NCI-H2107 (cell line): ENCODE data around the gene COQ9.

ENCODE experiments used
- DNase-seq: peaks from one replicate; lab custom pipeline; 2025; lab: John Stamatoyannopoulos, UW

The COQ9 gene

GRCh38 chr16:57473176-57473840 is 26.0 kb downstream of the COQ9 start:
- no peak for DNase-seq

- no peak for DNase-seq
Observed at GRCh38 chr16:57473906-57474305, 26.6 kb downstream of the COQ9 start.

GRCh38 chr16:57474671-57475661 is 27.7 kb downstream of the COQ9 start:
- no peak for DNase-seq

- DNase-seq, result peak; percentile 33
Observed at GRCh38 chr16:57475711-57476339, 28.5 kb downstream of the COQ9 start.

GRCh38 chr16:57476546-57477410 is 29.5 kb downstream of the COQ9 start:
- DNase-seq, result no peak

GRCh38 chr16:57477531-57478202 is 30.4 kb downstream of the COQ9 start:
- peak; percentile 48 for DNase-seq

GRCh38 chr16:57478396-57479204 is 31.3 kb downstream of the COQ9 start:
- no peak for DNase-seq

GRCh38 chr16:57479205-57479975 is 32.1 kb downstream of the COQ9 start:
- DNase-seq, result no peak

GRCh38 chr16:57479976-57480753 is 32.9 kb downstream of the COQ9 start:
- no peak for DNase-seq

GRCh38 chr16:57480754-57481230 is 33.5 kb downstream of the COQ9 start:
- no peak for DNase-seq

- no peak for DNase-seq
Observed at GRCh38 chr16:57481421-57481820, 34.1 kb downstream of the COQ9 start.

- no peak for DNase-seq
Observed at GRCh38 chr16:57482845-57483545, 35.7 kb downstream of the COQ9 start.

- DNase-seq, result no peak
Observed at GRCh38 chr16:57483725-57484514, 36.6 kb downstream of the COQ9 start.

GRCh38 chr16:57484515-57485005 is 37.3 kb downstream of the COQ9 start:
- DNase-seq, result no peak

GRCh38 chr16:57485091-57485915 is 38.0 kb downstream of the COQ9 start:
- no peak for DNase-seq
